Heart left ventricle (tissue), 16 donors: Measurements from ENCODE around the gene KITLG. TPM values are rescaled to one million over a fixed set of nuclear protein-coding genes. Genes with fewer than 3 reads are reported as not detected.

Experiments
- ATAC-seq, 4 donors: fragments of 200-7000 bp; cut with Tn5 transposase; one replicate each; pipeline ENCODE4 v1.9.1; 2020 to 2022; ENCODE audit warnings: moderate library complexity in 4 of 4, mild to moderate bottlenecking in 3 of 4, moderate number of reproducible peaks in 1 of 4
- DNase-seq, 5 donors: peaks; one replicate each; pipeline ENCODE4 v3.0.0-alpha.2; 2020
- H3K27ac ChIP-seq, 12 donors: fragments of 200-600 bp; sonication (generic) in 4 of 12; one replicate each; pipeline versions ENCODE4 v1.5.0 to v1.8.0; 2016 to 2022; ENCODE audit warnings: mild to moderate bottlenecking in 2 of 12
- H3K27me3 ChIP-seq, 9 donors: fragments of 200-600 bp; sonication (generic) in 2 of 9; one replicate each; pipeline versions ENCODE4 v1.5.1 to v1.8.0; 2016 to 2022; ENCODE audit warnings: mild to moderate bottlenecking in 3 of 9
- H3K36me3 ChIP-seq, 9 donors: fragments of 200-600 bp; sonication (generic) in 2 of 9; one replicate each; pipeline versions ENCODE4 v1.5.0 to v1.8.0; 2018 to 2022; ENCODE audit warnings: mild to moderate bottlenecking in 2 of 9
- H3K4me1 ChIP-seq, 12 donors: fragments of 200-600 bp; sonication (generic) in 4 of 12; one replicate each; pipeline versions ENCODE4 v1.5.0 to v1.8.0; 2016 to 2022; ENCODE audit warnings: mild to moderate bottlenecking in 3 of 12
- H3K4me3 ChIP-seq, 12 donors: fragments of 200-600 bp; sonication (generic) in 4 of 12; one replicate each; pipeline versions ENCODE4 v1.5.0 to v1.8.0; 2017 to 2022; ENCODE audit warnings: mild to moderate bottlenecking in 9 of 12, moderate library complexity in 4 of 12
- H3K9me3 ChIP-seq, 12 donors: fragments of 200-600 bp; sonication (generic) in 4 of 12; one replicate each; pipeline versions ENCODE4 v1.5.0 to v1.8.0; 2016 to 2022; ENCODE audit warnings: mild to moderate bottlenecking in 1 of 12
- CTCF ChIP-seq, 12 donors: fragments of 200-600 bp; sonication (generic) in 4 of 12; IDR thresholded peaks; one replicate each; pipeline versions ENCODE4 v1.5.0 to v1.8.0; 2018 to 2022; ENCODE audit warnings: antibody characterized with exemption in 12 of 12, mild to moderate bottlenecking in 5 of 12
- POLR2A ChIP-seq, 2 donors: fragments of 450-650 bp; IDR thresholded peaks; one replicate each; pipeline ENCODE4 v1.6.1; 2017; ENCODE audit warnings: antibody characterized with exemption in 2 of 2, mild to moderate bottlenecking in 2 of 2, moderate library complexity in 2 of 2
- WGBS, 4 donors: extraction: QIAGEN DNeasy Blood & Tissue Kit in 2 of 4; methylation state at CpG; one replicate each; pipeline versions ENCODE4 v1.1.5 to v1.1.7; 2013 to 2018; 5-methylcytosine and 5-hydroxymethylcytosine counted together
- intact Hi-C, 10 donors: fragments of 100-400 bp; cut with DNase I; formaldehyde crosslinking; loops; one replicate each; pipeline versions ENCODE4 v1.11.1 to v1.14.2; 2022
- polyA plus RNA-seq, 2 donors: library from polyadenylated mRNA; stranded (reverse); fragments of 200-250 nt; gene quantifications; one replicate each; pipeline ENCODE4 v1.2.3, GENCODE V29; 2013
- total RNA-seq, 9 donors: library from RNA; depleted of rRNA in 2 of 9; stranded (reverse); fragments of >200 nt in 2 of 9; fragmentation: NEBNext Ultra II Directional in 3 of 9; extraction: Animal tissue kit (Norgen Biotek cat#: 25700) in 3 of 9; gene quantifications; one replicate each; pipeline versions ENCODE4 v1.1.0 to v1.2.4, GENCODE V29; 2016 to 2023
- donor health status: ischemic (EF 13 %, LVEDD 7.1; RV severe dilation, severe dysfunction).
- donor health status: healthy with polysubstance abuse.
- donor health status: DM: no; HTN: yes; CAD: no.
- donor health status: DM: no; HTN: no; CAD: no.
- donor health status: ischemic (EF 25% LVEDD 6.9; RV normal size, moderate dysfunction).
- donor health status: ischemic (EF 25% LVEDD 5.7; RV mildly dilated, moderate dysfunction).
- donor health status: healthy.
- donor health status: DM: yes; HTN: yes; CAD: no.
- donor health status: ischemic (EF 35%, LVEDD 5.7; RV mildly dilated, moderate dysfunction).
- donor health status: nonischemic (EF 11% LVEDD 7.7; RV severe dilation, severe dysfunction).
- donor health status: DM: yes; HTN: yes; CAD: no.
- donor health status: PGD.
- donor health status: ischemic (EF 29% LVEDD 5.4; RV normal size, mild dysfunction).
- donor health status: nonischemic (EF 23%, LVEDD 6.1; RV moderate dilation, normal function).

Gene KITLG
- total and polyA plus RNA-seq, 11 donors: 3.1 to 15.3 (median 9.3) TPM

- intact Hi-C loops: no loop called here
- H3K36me3 ChIP-seq: peaks cover 0 to 16% (median 0%) of the 10 kb centered on the region in 9 donors
- H3K4me1 ChIP-seq: no peaks in the 10 kb centered on the region
- DNase-seq: no peak
- no peak overlapping the region for H3K4me3 ChIP-seq
- H3K9me3 ChIP-seq: no peaks in the 10 kb centered on the region
- TF ChIP-seq POLR2A (IDR thresholded peaks at IDR 0.05) (no peak), CTCF (IDR thresholded peaks at IDR 0.05) (no peak)
- no peak for ATAC-seq
- WGBS, 4 donors: 56 to 84% (median 63%) methylated on average over 2 of the region's 2 CpGs
- no peaks in the 10 kb centered on the region for H3K27me3 ChIP-seq
- H3K27ac ChIP-seq: no peak overlapping the region
These were observed 86.6 kb downstream of the KITLG start for GRCh38 chr12:88493636-88494035.

- 87 to 94% (median 91%) methylated on average over 2 of the region's 2 CpGs for WGBS, 4 donors
- intact Hi-C loops: no loop called here
- no peak for ATAC-seq
These were observed 89.8 kb downstream of the KITLG start for GRCh38 chr12:88490425-88490824.

DNA sequence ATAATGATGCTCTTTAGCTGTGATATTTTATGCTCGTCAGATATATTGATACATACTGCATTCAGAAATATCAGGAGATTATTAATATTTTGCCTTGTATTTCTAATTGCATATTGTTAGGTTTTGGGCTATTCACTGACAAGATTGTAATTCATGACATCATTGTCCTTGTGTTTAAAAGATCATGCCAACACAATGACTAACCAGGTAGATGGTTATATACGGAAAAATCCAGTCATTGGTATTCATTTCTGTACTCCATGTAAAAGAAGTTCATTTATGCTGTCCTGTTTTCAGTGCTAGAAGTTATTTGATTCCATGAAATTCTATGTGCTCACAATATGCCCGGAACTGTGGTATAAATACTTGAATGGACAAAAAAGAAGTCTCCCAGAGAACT, 107.5 kb downstream of the KITLG start:
- ATAC-seq (no peak), DNase-seq (no peak)
- TF ChIP-seq CTCF (IDR thresholded peaks at IDR 0.05) (no peak), POLR2A (IDR thresholded peaks at IDR 0.05) (no peak)
- WGBS, 4 donors: 83 to 86% (median 84%) methylated on average over 3 of the region's 3 CpGs
- H3K4me1 ChIP-seq: peaks cover 0 to 8% (median 0%) of the 10 kb centered on the region in 12 donors
- no peak overlapping the region for H3K27ac ChIP-seq
- H3K4me3 ChIP-seq: no peak overlapping the region
- intact Hi-C loops: loop anchor here in 1 of 10 donors (5.0 kb wide), 1 partner anchor 305 kb away; no protein-coding TSS in a partner anchor
- no peaks in the 10 kb centered on the region for H3K27me3 ChIP-seq
- peaks cover 0 to 16% (median 5%) of the 10 kb centered on the region in 12 donors for H3K9me3 ChIP-seq
- H3K36me3 ChIP-seq: no peaks in the 10 kb centered on the region

More at GRCh38 chr12:88490425-88490824, 89.8 kb downstream of the KITLG start:
- Histone ChIP-seq H3K4me3 (no peak overlapping the region), H3K9me3 (no peaks in the 10 kb centered on the region), H3K36me3 (peaks cover 0 to 4% (median 0%) of the 10 kb centered on the region in 9 donors), H3K27ac (no peak overlapping the region), H3K27me3 (no peaks in the 10 kb centered on the region), H3K4me1 (no peaks in the 10 kb centered on the region)
- DNase-seq: no peak
- TF ChIP-seq CTCF (IDR thresholded peaks at IDR 0.05) (no peak), POLR2A (IDR thresholded peaks at IDR 0.05) (no peak)

GRCh38 chr12:88472248-88472647, 108.0 kb downstream of the KITLG start:
- intact Hi-C loops: loop anchor here in 1 of 10 donors (5.0 kb wide), 1 partner anchor 305 kb away; no protein-coding TSS in a partner anchor
- Histone ChIP-seq H3K36me3 (no peaks in the 10 kb centered on the region), H3K4me3 (no peak overlapping the region), H3K4me1 (peaks cover 0 to 8% (median 0%) of the 10 kb centered on the region in 12 donors), H3K27me3 (no peaks in the 10 kb centered on the region), H3K9me3 (peaks cover 0 to 11% (median 4%) of the 10 kb centered on the region in 12 donors), H3K27ac (no peak overlapping the region)
- no peak for ATAC-seq
- DNase-seq: no peak
- 78 to 95% (median 93%) methylated on average over 2 of the region's 2 CpGs for WGBS, 4 donors
- TF ChIP-seq POLR2A (IDR thresholded peaks at IDR 0.05): no peak
- no peak for TF ChIP-seq CTCF (IDR thresholded peaks at IDR 0.05)
